Neural progenitor cell (in vitro differentiated cells): Measurements from ENCODE around the gene EDIL3. TPM values are rescaled to one million over a fixed set of nuclear protein-coding genes. Genes with fewer than 3 reads are reported as not detected.

Experiments
- DNase-seq: peaks from one replicate; pipeline ENCODE4 v3.0.0-alpha.2; 2016; ENCODE audit warnings: low spot score
- H2AFZ ChIP-seq: fragments of 200-600 bp; sonication (generic); replicated peaks from 2 replicates; pipeline ENCODE4 v1.6.1; 2016; ENCODE audit warnings: antibody characterized with exemption
- H3F3A ChIP-seq: fragments of 200-600 bp; sonication (generic); 2 replicates; pipeline ENCODE4 v1.6.1; 2016; ENCODE audit warnings: antibody characterized with exemption, low read depth
- H3K27ac ChIP-seq: fragments of 200-600 bp; sonication (generic); 2 replicates; pipeline ENCODE4 v1.5.1; 2016; ENCODE audit warnings: mild to moderate bottlenecking
- H3K27me3 ChIP-seq: fragments of 200-600 bp; sonication (generic); 2 replicates; pipeline ENCODE4 v1.6.1; 2016; ENCODE audit warnings: mild to moderate bottlenecking, moderate library complexity
- H3K36me3 ChIP-seq: fragments of 200-600 bp; sonication (generic); 2 replicates; pipeline ENCODE4 v1.5.1; 2016
- H3K4me1 ChIP-seq: fragments of 200-600 bp; sonication (generic); 2 replicates; pipeline ENCODE4 v1.6.1; 2016; ENCODE audit warnings: mixed run types
- H3K4me2 ChIP-seq: fragments of 200-600 bp; sonication (generic); 2 replicates; pipeline ENCODE4 v1.6.1; 2016
- H3K4me3 ChIP-seq: fragments of 200-600 bp; sonication (generic); 2 replicates; pipeline ENCODE4 v1.5.1; 2016
- H3K79me2 ChIP-seq: fragments of 200-600 bp; sonication (generic); 2 replicates; pipeline ENCODE4 v1.6.1; 2016; ENCODE audit warnings: low read depth
- H3K9ac ChIP-seq: fragments of 200-600 bp; sonication (generic); 2 replicates; pipeline ENCODE4 v1.6.1; 2016
- H3K9me3 ChIP-seq: fragments of 200-600 bp; sonication (generic); 2 replicates; pipeline ENCODE4 v1.5.1; 2016; ENCODE audit warnings: low read depth
- H4K20me1 ChIP-seq: fragments of 200-600 bp; sonication (generic); 2 replicates; pipeline ENCODE4 v1.6.1; 2016; ENCODE audit warnings: low read depth
- H3K27ac Mint-ChIP-seq: 3 replicates; pipeline ENCODE4 v1.8.0; 2021; ENCODE audit warnings: mixed read lengths
- H3K27me3 Mint-ChIP-seq: 2 replicates; pipeline ENCODE4 v1.8.0; 2022; ENCODE audit warnings: low read depth, mild to moderate bottlenecking, inconsistent platforms, moderate library complexity, mixed read lengths; ENCODE audit not compliant: insufficient read depth
- H3K36me3 Mint-ChIP-seq: 3 replicates; pipeline ENCODE4 v1.8.0; 2021; ENCODE audit warnings: mixed read lengths
- H3K4me1 Mint-ChIP-seq: 3 replicates; pipeline ENCODE4 v1.8.0; 2021; ENCODE audit warnings: mixed read lengths
- H3K4me3 Mint-ChIP-seq: 3 replicates; pipeline ENCODE4 v1.8.0; 2021; ENCODE audit warnings: mild to moderate bottlenecking, moderate library complexity, mixed read lengths
- H3K9me3 Mint-ChIP-seq: 3 replicates; pipeline ENCODE4 v1.8.0; 2020; ENCODE audit warnings: mixed read lengths
- CTCF ChIP-seq: fragments of 200-600 bp; sonication (generic); IDR thresholded peaks from 2 replicates; pipeline ENCODE4 v1.5.1; 2017; ENCODE audit warnings: antibody characterized with exemption, mild to moderate bottlenecking
- EZH2 ChIP-seq: fragments of 200-600 bp; sonication (generic); IDR thresholded peaks from 2 replicates; pipeline ENCODE4 v1.6.1; 2017; ENCODE audit warnings: antibody characterized with exemption, mild to moderate bottlenecking, moderate library complexity
- EZH2phosphoT487 ChIP-seq: fragments of 200-600 bp; sonication (generic); IDR thresholded peaks from 2 replicates; pipeline ENCODE4 v1.6.1; 2017; ENCODE audit warnings: antibody characterized with exemption
- total RNA-seq: library from RNA; depleted of rRNA; stranded (reverse); fragments of >200 nt; gene quantifications from 2 replicates; pipeline ENCODE4 v1.2.3, GENCODE V29; 2015; ENCODE audit warnings: low replicate concordance

EDIL3 gene
- total RNA-seq, 1 donor from 2014 or later: 13.8 TPM

GRCh38 chr5:84239494-84239893 is 145.2 kb downstream of the EDIL3 start:
- no peaks in the 10 kb centered on the region for H4K20me1 ChIP-seq
- no peaks in the 10 kb centered on the region for H3K79me2 ChIP-seq
- no peak overlapping the region for H3K27ac ChIP-seq
- no peak overlapping the region for H2AFZ ChIP-seq
- TF ChIP-seq EZH2phosphoT487: no peak
- no peak for TF ChIP-seq CTCF
- no peak for TF ChIP-seq EZH2
- H3K4me3 ChIP-seq: no peak overlapping the region
- H3K36me3 ChIP-seq: no peaks in the 10 kb centered on the region
- H3K4me1 ChIP-seq: no peaks in the 10 kb centered on the region
- no peaks in the 10 kb centered on the region for H3K27me3 ChIP-seq
- no peaks in the 10 kb centered on the region for H3K4me1 Mint-ChIP-seq
- no peaks in the 10 kb centered on the region for H3K36me3 Mint-ChIP-seq
- no peak overlapping the region for H3K27ac Mint-ChIP-seq
- H3K9me3 ChIP-seq: no peaks in the 10 kb centered on the region
- H3K9ac ChIP-seq: no peak overlapping the region
- H3F3A ChIP-seq: no peaks in the 10 kb centered on the region
- H3K9me3 Mint-ChIP-seq: no peaks in the 10 kb centered on the region
- H3K27me3 Mint-ChIP-seq: no peaks in the 10 kb centered on the region
- H3K4me3 Mint-ChIP-seq: no peak overlapping the region
- DNase-seq: no peak
- H3K4me2 ChIP-seq: no peak overlapping the region

DNA sequence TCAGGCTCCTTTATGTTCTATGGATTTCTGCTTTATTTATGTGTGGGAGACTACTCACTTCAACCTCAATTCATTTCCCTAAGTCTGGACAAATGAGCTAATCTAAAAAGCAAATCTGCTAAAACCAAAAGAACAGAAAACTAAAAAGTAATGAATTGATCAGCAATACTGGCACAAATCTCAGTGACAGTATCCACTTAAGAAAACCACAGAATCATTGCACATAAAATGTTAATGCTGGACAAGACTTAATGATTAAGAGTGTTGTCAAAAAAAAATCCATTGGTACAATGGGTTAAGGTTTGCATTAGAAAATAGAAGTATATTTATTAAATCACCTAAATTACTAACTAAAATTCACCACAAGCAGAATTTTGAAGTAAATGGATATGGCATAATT is 147.6 kb downstream of the EDIL3 start:
- no peak overlapping the region for H3K4me3 ChIP-seq
- no peaks in the 10 kb centered on the region for H3K4me1 ChIP-seq
- TF ChIP-seq EZH2phosphoT487 (no peak), EZH2 (no peak), CTCF (no peak)
- H3K36me3 ChIP-seq: no peaks in the 10 kb centered on the region
- no peak overlapping the region for H3K4me3 Mint-ChIP-seq
- no peak for DNase-seq
- H3K79me2 ChIP-seq: no peaks in the 10 kb centered on the region
- H3K4me2 ChIP-seq: no peak overlapping the region
- no peak overlapping the region for H3K9ac ChIP-seq
- H3K27ac ChIP-seq: no peak overlapping the region
- H3K9me3 ChIP-seq: no peaks in the 10 kb centered on the region
- H3K36me3 Mint-ChIP-seq: no peaks in the 10 kb centered on the region
- H3K27me3 ChIP-seq: no peaks in the 10 kb centered on the region
- no peaks in the 10 kb centered on the region for H3K4me1 Mint-ChIP-seq
- H3K27ac Mint-ChIP-seq: no peak overlapping the region
- no peaks in the 10 kb centered on the region for H3K27me3 Mint-ChIP-seq
- no peaks in the 10 kb centered on the region for H3K9me3 Mint-ChIP-seq
- no peaks in the 10 kb centered on the region for H4K20me1 ChIP-seq
- no peaks in the 10 kb centered on the region for H3F3A ChIP-seq
- no peak overlapping the region for H2AFZ ChIP-seq

- H3K36me3 ChIP-seq: no peaks in the 10 kb centered on the region
- no peaks in the 10 kb centered on the region for H3F3A ChIP-seq
- Mint-ChIP-seq H3K36me3 (no peaks in the 10 kb centered on the region), H3K4me1 (no peaks in the 10 kb centered on the region), H3K9me3 (no peaks in the 10 kb centered on the region), H3K27ac (no peak overlapping the region), H3K27me3 (no peaks in the 10 kb centered on the region), H3K4me3 (no peak overlapping the region)
- no peak overlapping the region for H3K27ac ChIP-seq
- no peak overlapping the region for H2AFZ ChIP-seq
- no peaks in the 10 kb centered on the region for H3K4me1 ChIP-seq
- no peak overlapping the region for H3K4me3 ChIP-seq
- no peaks in the 10 kb centered on the region for H3K27me3 ChIP-seq
- TF ChIP-seq CTCF (no peak), EZH2 (no peak), EZH2phosphoT487 (no peak)
- no peaks in the 10 kb centered on the region for H4K20me1 ChIP-seq
- no peak overlapping the region for H3K4me2 ChIP-seq
- H3K79me2 ChIP-seq: no peaks in the 10 kb centered on the region
- DNase-seq: no peak
- H3K9me3 ChIP-seq: no peaks in the 10 kb centered on the region
- no peak overlapping the region for H3K9ac ChIP-seq
Observed at GRCh38 chr5:84231433-84231832, 153.2 kb downstream of the EDIL3 start.
